NCI-H146 treated with DMSO at 0.1 percent for 48 hours (cell line): Measurements from ENCODE around the gene SASH3.

Experiments
- DNase-seq: peaks from one replicate; lab custom pipeline; 2025; ENCODE audit not compliant: unreplicated experiment; lab: John Stamatoyannopoulos, UW

Gene SASH3

GRCh38 chrX:129759576-129760061 lies 20.1 kb upstream of the SASH3 start:
- DNase-seq: no peak

GRCh38 chrX:129760155-129760554 lies 19.6 kb upstream of the SASH3 start:
- DNase-seq: no peak

- DNase-seq: no peak
These were observed 18.8 kb upstream of the SASH3 start for GRCh38 chrX:129760981-129761380.

GRCh38 chrX:129761596-129761995 lies 18.2 kb upstream of the SASH3 start:
- DNase-seq: no peak

GRCh38 chrX:129762448-129762847 lies 17.3 kb upstream of the SASH3 start:
- DNase-seq: no peak

- no peak for DNase-seq
These were observed 16.1 kb upstream of the SASH3 start for GRCh38 chrX:129763666-129764065.

GRCh38 chrX:129768186-129768585 lies 11.6 kb upstream of the SASH3 start:
- DNase-seq: no peak

- no peak for DNase-seq
These were observed 10.9 kb upstream of the SASH3 start for GRCh38 chrX:129768586-129769466.

GRCh38 chrX:129769467-129770154 lies 10.1 kb upstream of the SASH3 start:
- no peak for DNase-seq

GRCh38 chrX:129771266-129771995 lies 8.3 kb upstream of the SASH3 start:
- no peak for DNase-seq

GRCh38 chrX:129772796-129773431 lies 6.8 kb upstream of the SASH3 start:
- DNase-seq: no peak

- no peak for DNase-seq
These were observed 5.9 kb upstream of the SASH3 start for GRCh38 chrX:129773649-129774458.

GRCh38 chrX:129777218-129778030 lies 2.3 kb upstream of the SASH3 start:
- no peak for DNase-seq

GRCh38 chrX:129779086-129779672 lies 570 bp upstream of the SASH3 start:
- DNase-seq: no peak

GRCh38 chrX:129780441-129781105 lies 824 bp downstream of the SASH3 start:
- no peak for DNase-seq

GRCh38 chrX:129781134-129781672 lies 1.5 kb downstream of the SASH3 start:
- DNase-seq: no peak

- DNase-seq: no peak
These were observed 2.1 kb downstream of the SASH3 start for GRCh38 chrX:129781680-129782495.
